A204.1 (cell line): ENCODE measurements around the gene G0S2.

Source experiments
- FAIRE-seq: peaks from 2 replicates; lab custom pipeline; 2012; peaks lifted over from hg19 to GRCh38; lab: Jason Lieb, UNC

The G0S2 gene, protein sequence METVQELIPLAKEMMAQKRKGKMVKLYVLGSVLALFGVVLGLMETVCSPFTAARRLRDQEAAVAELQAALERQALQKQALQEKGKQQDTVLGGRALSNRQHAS

DNA sequence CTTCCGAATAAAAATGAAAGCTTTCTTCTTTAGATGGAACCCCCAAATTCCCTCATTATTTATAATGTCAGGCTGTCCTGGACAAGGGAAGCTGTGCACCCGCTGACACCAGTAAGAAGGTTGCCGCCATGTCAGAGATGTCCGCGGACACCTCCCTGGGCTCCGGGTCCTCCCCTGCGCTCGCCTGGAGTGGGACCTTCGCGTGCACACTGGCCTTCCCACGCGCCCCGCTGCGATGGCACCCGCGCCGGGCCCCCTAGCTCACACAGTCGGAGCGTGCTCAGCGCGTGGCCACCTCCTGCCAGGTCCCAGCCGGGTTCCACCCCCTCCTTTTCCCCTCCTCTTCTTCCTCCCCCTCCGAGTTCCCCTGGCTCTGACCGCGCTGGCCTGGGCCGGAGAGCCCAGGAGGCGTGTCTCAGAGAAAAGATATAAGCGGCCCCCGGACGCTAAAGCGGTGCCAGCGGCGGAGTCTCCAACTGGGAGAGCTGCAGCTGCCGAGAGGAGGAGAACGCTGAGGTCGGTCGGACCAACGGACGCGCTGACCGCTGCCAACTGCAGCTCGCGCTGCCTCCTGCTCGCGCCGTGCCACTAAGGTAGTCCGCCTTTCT is at the start of gene G0S2:
G0S2 (plus strand) TSS at position 456 of the 608 bp plus-strand sequence. CDS start 273 bp downstream, outside the sequence.
- FAIRE-seq = no peak

DNA sequence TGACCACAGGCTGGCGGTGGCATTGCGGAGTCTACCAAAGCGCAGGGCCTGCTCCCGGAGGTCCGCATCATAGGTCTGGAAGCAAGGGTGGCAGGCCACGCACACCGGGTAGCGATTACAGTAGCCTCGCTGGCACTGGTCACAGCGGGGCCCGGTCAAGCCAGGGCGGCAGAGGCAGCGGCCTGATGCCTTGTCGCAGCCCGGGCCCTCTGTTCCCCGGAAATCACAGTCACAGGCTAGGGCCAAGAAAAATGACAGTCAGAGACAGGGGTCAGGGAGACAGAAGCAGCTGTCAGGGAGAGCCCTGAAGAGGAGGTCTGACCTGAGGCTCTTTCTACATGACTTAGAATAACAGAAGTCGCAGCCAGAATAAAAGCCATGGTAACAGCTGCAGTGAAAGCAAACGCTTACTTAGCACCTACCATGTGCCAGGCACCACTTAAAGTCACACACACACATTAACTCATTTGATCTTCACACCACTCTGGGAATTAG is 49.4 kb upstream of the G0S2 start:
- FAIRE-seq = no peak

DNA sequence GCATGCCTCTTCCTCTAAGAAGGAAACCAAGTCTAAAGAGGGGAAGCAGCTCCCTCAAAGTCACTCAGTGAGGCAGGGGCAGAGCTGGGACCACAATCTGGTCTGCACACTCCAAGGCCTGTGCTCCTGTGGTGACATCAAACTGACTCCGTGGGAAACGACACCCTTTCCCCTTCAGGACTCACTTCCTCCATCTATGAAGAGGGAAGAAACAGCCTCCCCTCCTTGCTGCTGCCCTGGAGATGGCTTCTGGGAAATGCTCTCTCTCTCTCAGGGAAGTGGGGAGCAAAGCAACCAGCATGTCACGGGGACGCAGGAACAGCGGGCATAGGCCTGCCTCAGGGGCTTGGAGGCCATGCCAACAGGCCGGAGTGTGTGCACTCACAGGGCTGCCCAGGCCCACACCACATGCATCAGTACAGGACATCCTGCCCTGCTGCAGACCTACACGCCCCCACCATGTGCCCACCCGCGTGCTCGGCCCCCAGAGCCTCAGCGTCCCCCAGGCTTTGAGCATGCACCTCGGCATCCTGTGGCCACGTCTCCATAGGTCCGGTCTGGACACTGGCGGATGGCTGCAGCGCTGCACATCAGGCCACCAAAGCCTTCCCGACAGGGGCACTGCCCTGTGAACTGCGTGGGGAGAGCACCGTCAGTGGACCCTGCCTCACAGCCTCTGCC is 48.7 kb upstream of the G0S2 start:
- FAIRE-seq = no peak

DNA sequence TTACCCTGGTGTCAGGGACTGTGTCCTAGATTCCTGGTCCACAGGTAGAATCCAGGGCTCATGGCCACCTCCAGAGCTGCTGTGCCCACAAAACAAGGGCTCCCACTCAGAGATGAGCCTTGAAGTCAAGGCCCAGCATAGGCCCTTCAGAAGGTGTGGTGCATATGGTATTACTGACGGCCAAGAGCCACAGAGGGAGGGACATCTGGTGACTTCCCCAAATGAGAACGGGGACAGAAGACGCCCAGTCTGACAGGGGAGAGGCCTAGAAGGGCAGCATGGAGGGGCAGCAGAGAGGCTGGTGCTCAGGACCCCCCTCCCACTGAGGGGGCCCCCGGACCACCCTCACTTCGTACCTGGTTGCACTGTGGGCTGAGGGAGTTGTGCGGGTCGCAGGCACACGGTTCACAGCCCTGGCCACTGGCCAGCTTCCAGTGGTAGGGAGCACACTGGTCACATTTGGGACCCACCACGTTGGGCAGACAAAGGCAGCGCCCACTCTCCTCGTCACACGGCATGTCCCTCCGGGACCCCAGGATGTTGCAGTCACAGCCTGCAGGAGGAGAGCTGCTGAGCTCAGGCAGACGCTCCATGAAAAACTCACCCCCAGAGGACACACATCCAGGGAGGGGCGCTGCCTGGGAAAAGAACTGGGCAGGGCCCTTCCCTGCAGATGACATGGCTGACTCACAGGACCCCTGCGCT is 48.0 kb upstream of the G0S2 start:
- FAIRE-seq = no peak

DNA sequence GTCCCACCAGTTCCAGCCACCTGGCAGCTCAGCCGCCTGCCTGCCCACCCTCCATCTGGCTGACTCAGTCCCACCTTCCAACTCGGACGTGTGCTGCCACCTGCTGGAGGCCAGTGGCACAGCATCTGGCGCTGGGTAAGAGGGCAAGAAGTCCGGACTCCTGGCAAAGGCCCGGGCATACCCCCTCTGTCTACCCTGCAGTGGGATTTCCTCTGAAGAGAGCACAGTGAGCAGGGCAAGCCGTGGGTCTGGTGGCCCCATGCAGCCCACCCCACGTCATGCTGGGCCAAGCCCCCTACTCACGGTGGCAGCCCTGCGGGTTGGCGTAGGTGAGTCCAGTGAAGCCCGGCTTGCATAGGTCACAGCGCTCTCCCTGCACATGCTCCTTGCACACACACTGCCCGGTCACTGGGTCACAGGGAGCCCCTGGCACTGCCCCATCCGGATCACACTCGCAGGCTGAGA is 47.4 kb upstream of the G0S2 start:
- FAIRE-seq = no peak

DNA sequence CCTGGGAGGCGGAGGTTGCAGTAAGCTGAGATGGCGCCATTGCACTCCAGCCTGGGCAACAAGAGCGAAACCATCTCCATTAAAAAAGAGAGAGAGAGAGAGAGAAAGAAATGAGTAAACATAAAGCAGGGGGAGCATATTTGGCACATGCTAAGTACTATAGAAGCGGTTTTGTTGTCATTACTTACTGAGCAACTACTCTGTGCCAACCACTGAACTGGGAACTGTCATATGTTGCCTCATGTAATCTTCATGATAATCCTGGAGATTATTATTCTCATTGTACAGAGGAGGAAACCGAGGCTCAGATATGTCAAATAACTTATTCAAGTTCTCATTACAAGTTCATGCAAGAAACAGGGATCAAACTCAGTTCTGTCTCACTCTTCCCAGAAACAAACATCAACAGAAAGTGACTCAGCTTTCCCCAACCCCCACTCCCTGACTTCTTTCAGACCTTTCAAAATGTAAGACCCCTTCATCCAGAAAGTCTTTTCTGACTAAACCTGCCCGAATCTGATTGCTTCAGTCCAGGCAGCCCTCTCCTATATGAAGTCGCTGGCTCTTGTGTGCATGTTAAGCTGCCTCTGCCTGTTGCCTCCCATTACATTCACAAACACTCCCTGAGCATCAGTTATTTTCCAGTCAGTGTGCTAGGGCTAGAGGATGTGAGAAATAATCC is 46.5 kb upstream of the G0S2 start:
- FAIRE-seq = no peak

DNA sequence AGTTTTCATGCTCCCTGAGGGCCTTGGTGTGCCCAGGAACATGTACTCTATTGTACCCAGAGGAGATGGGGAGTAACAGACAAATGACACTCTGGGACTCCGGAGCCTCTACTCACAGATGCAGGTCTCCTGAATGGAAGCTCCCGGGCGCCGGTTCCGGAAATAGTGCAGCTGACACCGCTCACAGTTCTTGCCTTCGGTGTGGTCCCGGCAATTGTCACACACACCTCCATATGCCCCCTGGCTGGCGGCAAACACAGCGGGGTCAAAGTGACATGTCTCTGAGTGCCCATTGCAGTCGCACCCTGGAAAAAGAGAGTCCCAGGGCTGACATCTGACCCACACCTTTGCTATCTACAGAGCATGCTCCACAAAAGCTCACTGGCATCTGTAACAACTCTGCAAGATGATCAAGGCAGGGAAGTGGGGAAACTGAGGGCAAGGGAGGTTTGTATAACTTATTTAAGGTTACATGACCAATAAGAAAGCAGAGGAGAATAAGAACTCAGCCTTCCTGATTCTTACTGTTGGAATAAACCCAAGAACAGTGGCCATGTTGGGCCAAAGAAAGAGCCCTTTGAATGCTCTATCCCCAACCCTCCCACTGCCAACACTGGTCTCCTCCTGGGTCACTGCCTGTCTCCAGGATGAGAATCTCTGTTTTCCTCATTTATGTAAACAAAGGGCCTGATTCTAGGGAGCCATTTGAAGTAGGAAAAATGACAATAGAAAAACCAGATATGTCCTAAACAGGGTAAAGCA is 45.4 kb upstream of the G0S2 start:
- no peak for FAIRE-seq

DNA sequence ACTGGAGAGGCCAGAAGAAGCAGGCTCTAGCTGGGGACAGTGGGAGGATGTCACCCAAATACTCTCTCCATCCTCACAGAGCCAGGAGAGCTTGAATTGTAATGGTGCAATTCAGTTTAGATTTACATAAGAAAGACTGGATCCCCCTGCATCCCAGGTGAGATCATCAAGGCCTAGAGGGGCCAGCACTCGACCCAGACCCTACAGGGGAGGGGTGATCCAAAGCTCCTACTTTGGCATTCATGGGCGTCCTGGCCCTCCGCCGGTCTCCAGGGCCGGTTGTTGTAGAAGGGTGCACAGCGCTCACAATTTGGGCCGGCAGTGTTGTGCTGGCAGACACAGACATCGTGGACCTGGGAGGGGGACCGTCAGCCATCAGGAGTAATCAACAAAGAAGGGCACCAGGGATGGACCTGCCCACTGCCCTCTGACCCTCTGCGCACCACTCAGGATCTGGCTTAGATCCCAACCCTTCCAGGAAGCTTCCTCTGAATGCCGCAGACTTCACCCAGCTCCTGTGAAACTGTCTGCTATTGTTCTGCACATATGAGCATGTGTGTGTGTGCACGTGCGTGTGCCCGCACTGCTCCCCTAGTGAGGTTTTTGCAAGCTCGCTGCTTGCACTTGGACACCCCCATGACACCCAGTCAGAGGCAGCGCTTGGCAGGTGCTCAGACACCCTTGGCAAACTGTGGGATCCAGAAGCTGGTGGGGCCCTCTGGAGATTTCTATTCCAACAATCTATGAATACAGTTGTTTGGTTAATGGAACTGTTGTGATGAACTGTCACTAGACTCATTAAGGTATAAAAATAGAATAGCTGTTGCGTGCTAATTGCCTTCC is 44.6 kb upstream of the G0S2 start:
- no peak for FAIRE-seq

DNA sequence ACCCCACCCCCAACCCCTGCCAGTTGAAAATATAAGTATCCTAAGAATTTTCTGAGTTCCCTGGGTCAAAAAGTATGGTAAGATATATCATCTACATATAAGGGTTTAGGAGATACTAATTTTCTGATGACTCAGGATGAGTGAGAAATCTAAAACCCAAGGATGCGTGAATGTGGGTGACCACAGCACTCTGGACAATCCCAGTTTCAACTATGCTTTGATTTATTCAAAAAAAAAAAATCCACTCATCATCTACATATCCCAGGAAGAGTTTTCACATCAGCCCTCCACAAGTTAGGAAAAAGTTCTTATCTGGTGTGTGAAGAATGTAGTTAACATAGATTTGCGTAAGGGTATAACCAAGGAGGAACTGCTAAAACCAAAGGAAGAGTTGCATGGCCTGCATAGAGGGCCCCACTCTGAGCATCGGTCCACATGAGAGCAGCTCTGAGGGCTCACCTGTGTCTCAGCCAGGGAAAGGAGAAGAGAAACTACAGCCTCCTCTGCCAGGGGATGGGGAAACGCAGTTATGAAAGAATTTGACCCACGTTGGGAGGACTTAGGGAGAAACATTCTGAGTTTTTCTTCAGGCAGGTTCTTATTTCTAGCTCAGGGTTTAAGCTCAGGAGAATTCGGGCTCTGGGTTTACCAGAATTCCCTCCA is 41.7 kb upstream of the G0S2 start:
- FAIRE-seq = no peak

DNA sequence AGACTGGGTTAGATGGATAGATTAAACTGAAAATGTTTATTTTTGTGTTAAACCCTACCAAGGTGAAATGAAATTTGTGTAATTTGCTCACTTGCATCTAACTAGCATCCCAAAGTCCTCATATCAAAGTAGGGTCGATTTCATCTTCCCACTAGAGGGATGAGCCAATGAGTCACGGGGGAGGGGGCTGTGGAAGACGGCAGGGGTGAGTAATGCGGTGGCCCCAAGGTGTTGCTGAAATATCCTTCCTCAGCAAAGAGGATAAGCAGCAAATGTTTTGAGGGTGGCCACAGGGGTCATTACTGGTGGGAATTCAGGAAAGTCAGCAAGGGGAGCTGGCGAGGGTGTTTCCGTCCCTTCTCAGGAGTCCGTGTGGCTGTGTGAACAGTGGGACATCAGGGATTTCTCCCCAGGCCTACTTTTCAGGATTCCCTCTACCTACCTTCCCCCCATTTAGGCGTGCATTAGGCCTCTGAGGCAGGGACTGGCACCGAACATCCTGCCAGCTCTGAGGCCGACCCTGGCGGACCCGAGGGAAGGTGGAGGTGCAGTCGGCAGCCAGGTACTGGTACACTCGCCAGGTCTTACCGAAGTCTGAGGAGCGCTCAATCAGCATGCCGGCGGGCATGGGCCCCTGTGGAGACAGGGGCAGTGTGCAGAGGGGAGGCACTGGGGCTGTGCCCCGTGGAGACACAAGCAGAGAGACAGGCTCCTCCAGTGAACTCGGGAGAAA is 41.0 kb upstream of the G0S2 start:
- no peak for FAIRE-seq

DNA sequence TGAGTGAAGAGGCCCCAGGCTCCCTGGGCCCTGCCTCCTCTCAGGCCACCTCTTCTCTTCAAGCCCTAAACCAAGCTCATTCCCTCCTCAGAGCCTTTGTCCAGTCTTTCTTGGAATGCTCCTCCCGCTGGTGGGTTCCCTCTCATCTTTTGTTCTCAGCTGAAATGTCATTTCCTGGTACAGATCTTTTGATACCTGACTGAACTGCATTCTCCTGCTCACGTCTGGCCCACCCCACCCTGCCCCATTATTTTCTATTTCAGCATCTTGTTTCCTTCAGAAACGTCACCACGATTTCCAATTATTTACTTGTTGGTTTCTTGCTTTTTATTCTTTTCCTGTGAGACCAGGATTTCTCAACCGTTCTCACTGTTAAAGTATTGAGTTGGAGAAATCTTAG is 39.4 kb upstream of the G0S2 start:
- FAIRE-seq = no peak

DNA sequence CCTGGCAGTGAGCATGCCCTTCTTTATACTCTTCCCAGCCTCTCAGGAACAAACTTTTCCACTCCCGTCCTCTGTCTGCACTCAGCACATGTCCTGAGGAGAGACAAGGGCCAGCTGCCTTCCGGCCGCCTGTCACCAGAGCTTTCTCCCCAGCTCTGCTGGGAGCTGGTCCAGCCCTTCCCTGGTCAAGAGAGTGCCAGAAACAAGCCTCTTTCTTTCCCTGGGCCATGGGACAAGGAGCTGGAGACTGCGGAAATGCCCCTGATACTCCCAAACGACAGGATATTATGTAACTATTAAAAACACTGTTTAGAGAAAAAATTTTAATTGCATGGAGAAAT is 33.4 kb upstream of the G0S2 start:
- no peak for FAIRE-seq

DNA sequence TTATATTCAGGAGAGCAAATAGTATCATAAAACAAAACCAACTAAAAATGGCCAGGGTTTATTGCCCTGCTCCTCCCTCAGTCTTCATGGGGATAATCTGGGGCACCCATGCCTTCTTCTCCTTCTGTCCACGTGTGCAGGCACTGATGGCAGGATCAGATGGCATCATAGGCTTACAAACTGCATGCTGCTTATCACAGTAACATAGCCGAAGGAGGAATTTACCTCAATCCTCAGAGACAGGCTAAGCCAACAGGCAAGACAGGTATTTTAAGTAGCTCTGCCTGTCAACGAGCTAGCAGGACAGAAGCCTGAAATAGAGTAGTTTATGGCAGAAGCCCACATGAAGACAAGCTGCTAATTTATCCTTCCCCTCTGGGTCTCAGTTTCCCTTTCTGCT is 32.4 kb upstream of the G0S2 start:
- no peak for FAIRE-seq

DNA sequence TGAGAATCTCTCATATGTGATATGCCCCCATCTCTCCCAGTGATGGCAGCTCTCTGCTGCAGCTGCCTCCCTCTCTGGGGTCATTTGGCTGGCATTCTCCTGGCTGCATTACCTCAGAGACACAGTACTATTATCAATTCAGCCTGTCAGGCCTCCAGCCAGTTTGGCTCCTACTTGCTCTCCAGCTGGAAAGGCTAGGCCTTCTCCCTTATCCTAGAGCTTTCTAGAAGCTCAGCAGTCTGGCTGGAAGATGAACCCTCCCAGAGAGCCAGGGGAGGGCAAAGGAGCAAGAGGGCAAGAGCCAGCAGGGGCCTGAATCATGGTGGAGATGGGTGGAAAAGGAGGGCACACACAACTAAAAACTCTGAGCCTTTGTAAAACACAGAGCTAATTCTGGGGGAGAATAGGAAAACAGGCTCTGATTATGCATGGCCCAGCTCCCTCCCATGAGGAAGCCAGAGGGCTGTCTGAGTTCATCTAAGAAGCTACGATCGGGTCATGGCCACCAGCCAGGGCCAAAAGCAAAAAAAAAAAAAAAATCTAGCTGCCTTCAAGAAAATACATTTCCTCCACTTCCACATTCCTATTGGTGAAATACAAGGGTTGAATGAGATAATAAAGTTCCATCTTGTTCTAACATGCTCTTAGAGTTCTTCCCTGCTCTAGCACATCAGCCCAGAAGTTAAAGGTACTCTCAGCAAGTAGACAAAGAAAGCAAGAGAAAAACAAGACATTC is 31.8 kb upstream of the G0S2 start:
- no peak for FAIRE-seq

DNA sequence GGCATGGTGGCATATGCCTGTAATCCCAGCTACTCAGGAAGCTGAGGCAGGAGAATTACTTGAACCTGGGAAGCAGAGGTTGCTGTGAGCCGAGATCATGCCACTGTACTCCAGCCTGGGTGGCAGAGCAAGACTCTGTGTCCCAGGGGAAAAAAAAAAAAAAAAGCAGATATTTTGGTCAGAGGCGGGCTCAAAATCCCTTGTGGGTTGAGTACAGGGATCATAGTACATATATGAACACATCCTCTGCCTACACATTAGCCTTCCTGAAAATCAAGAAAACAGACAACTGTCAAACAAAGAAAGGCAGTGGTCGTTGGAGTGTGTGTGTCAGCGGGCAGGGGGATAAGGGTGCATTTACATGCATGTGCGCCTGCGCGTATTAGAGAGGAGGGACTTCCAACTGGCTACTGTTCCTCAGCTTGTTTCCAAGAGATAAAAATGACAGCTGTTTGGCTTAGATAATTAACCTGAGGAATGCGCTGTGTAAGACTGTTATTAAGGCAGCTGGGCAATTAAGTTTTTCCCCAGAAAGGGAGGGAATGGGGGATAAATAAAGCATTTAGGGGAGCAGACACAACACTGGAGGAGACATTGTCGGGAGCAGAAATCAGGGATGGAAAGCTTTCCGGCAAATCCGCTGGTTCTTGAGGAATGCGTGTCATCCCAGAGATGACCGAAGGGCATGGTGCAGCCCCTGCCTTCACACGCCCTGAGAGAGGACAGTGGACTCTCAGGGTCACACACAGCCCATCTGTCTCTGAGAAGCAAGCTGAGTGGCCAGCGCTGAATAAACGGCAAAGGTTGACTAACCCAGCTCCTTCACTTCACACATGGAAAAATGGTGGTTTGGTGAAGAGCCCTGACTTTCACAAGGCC is 29.4 kb upstream of the G0S2 start:
- no peak for FAIRE-seq

DNA sequence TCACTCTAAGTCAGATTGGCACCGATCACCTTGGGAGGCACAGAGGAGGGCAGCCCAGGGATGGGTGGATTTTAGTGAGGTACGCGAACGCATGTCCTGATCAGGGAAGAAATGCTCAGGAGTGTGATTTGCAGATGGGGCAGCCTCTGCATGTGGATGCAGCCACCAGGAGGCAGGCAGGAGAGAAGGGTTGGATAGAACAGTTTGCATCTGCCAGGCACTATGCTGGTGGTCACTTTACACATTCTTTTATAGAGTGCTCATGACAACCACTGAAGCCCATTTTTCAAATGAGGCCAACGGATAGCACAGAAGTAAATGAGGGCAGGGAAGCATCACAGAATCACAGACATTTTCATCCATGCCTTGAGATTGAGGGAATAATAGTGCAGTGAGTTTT is 28.7 kb upstream of the G0S2 start:
- no peak for FAIRE-seq

DNA sequence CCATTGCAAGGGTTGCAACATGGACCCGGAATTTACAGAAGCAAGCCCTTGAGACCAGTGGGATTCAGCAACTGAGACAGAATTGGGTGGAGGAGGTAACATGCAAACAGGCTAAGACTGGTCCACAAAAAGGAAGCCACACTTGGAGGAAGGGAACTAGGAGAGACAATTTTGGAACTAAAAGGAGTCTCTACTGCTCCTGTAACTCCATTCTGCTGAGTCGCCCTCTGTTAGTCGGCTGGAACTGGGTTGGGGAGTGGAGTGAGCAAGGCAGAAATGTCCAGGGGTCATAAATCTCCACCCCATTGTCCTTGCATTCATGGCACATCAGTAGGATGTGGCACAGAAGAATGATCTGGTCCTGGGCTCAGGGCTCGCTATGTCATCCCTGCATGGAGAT is 28.1 kb upstream of the G0S2 start:
- no peak for FAIRE-seq

DNA sequence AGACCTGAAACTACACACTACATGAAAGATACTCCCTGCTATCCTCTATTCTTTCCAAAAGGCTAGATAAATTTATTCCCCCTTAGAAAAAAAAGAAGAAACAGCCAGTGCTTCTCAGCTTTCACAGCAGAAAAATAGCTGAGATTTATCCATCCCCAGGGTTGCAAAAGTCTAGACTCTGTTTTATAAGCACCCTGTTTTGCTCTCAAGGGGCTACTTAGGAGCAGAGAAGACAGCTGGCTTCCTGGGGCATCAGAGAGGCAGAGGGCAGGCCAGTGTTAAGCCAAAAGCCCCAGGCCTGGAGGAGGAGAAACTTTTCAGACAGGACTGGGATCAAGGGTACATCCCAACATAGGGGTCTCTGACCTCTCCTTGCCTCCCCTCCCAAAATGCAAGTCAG is 26.9 kb upstream of the G0S2 start:
- FAIRE-seq = no peak
